Right atrium auricular region (tissue), 2 donors: ENCODE results near the gene C20orf96. TPM values are rescaled to one million over a fixed set of nuclear protein-coding genes. Genes with fewer than 3 reads are reported as not detected.

Experiments
- DNase-seq: peaks from one replicate; pipeline ENCODE4 v3.0.0-alpha.2; 2019; ENCODE audit warnings: low spot score
- H3K27ac ChIP-seq, 2 donors: fragments of 200-600 bp; sonication (generic); 1 replicate in 1 of 2; 2 replicates in 1 of 2; pipeline ENCODE4 v1.5.1; 2016 to 2019
- H3K27me3 ChIP-seq, 2 donors: fragments of 200-600 bp; sonication (generic); one replicate each; pipeline versions ENCODE4 v1.5.1 to v1.6.0; 2017 to 2019
- H3K36me3 ChIP-seq: fragments of 200-600 bp; sonication (generic); one replicate; pipeline ENCODE4 v1.5.1; 2016
- H3K4me1 ChIP-seq, 2 donors: fragments of 200-600 bp; sonication (generic); one replicate each; pipeline versions ENCODE4 v1.5.1 to v1.6.0; 2017 to 2019
- H3K4me3 ChIP-seq, 2 donors: fragments of 200-600 bp; sonication (generic); 1 replicate in 1 of 2; 2 replicates in 1 of 2; pipeline ENCODE4 v1.5.1; 2017 to 2019; ENCODE audit warnings: mild to moderate bottlenecking in 1 of 2, moderate library complexity in 1 of 2
- H3K9me3 ChIP-seq, 2 donors: fragments of 200-600 bp; sonication (generic); one replicate each; pipeline ENCODE4 v1.5.1; 2019
- CTCF ChIP-seq, 2 donors: fragments of 200-600 bp; sonication (generic); IDR thresholded peaks; one replicate each; pipeline ENCODE4 v1.5.1; 2019; ENCODE audit warnings: antibody characterized with exemption in 2 of 2
- total RNA-seq, 2 donors: library from RNA; depleted of rRNA; stranded (reverse); fragments of >200 nt; gene quantifications; one replicate each; pipeline ENCODE4 v1.1.0, GENCODE V29; 2016

Gene C20orf96
- total RNA-seq, 2 donors from 2014 or later, result 2.4 to 3.4 TPM

- TF ChIP-seq CTCF (IDR thresholded peaks at IDR 0.05), result peak; percentile 90 to 99
- H3K9me3 ChIP-seq, result no peaks in the 10 kb centered on the region
- DNase-seq, result peak; percentile 88
- H3K36me3 ChIP-seq, result no peaks in the 10 kb centered on the region
- no peak overlapping the region for H3K27ac ChIP-seq
- H3K4me3 ChIP-seq, result peak overlapping the region; percentile 40 to 51
- peaks cover 0 to 10% of the 10 kb centered on the region in 2 donors for H3K4me1 ChIP-seq
- no peaks in the 10 kb centered on the region for H3K27me3 ChIP-seq
Measured at GRCh38 chr20:266596-267562, 23.7 kb downstream of the C20orf96 start.

DNA sequence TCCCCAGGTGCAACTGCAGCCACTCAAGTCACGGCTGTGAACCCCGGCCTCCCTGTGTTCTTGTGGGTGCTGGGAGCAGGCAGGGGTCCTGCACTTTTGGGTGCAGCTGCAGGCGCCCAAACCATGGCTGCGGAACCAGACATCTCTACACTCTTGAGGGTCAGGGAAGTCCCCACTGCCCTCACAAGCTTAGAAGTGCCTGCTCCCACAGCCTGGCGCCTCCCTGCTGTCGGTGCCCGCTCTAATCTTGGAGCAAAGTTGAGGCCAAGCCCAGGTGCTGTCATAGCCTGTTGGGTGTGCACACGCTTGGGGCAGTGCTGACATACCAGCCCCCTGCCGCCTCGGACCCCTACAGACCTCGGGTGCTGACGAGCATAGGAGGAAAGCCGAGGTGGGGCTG lies 26.8 kb downstream of the C20orf96 start:
- TF ChIP-seq CTCF (IDR thresholded peaks at IDR 0.05), result no peak
- no peaks in the 10 kb centered on the region for H3K36me3 ChIP-seq
- no peak overlapping the region for H3K4me3 ChIP-seq
- peaks cover 0 to 10% of the 10 kb centered on the region in 2 donors for H3K4me1 ChIP-seq
- no peak overlapping the region for H3K27ac ChIP-seq
- no peaks in the 10 kb centered on the region for H3K27me3 ChIP-seq
- no peak for DNase-seq
- no peaks in the 10 kb centered on the region for H3K9me3 ChIP-seq

- no peak for DNase-seq
- no peaks in the 10 kb centered on the region for H3K9me3 ChIP-seq
- H3K27ac ChIP-seq, result no peak overlapping the region
- no peaks in the 10 kb centered on the region for H3K27me3 ChIP-seq
- TF ChIP-seq CTCF (IDR thresholded peaks at IDR 0.05), result no peak
- H3K4me3 ChIP-seq, result no peak overlapping the region
- H3K36me3 ChIP-seq, result no peaks in the 10 kb centered on the region
- H3K4me1 ChIP-seq, result no peaks in the 10 kb centered on the region
Measured at GRCh38 chr20:259981-260380, 30.6 kb downstream of the C20orf96 start.

- no peaks in the 10 kb centered on the region for H3K9me3 ChIP-seq
- DNase-seq, result peak; percentile 52
- no peaks in the 10 kb centered on the region for H3K4me1 ChIP-seq
- H3K36me3 ChIP-seq, result no peaks in the 10 kb centered on the region
- peak in 1 of 2 donors; percentile 31 for TF ChIP-seq CTCF (IDR thresholded peaks at IDR 0.05)
- no peak overlapping the region for H3K27ac ChIP-seq
- H3K4me3 ChIP-seq, result no peak overlapping the region
- H3K27me3 ChIP-seq, result no peaks in the 10 kb centered on the region
Measured at GRCh38 chr20:258963-259362, 31.6 kb downstream of the C20orf96 start.

GRCh38 chr20:258269-258858 lies 32.2 kb downstream of the C20orf96 start:
- TF ChIP-seq CTCF (IDR thresholded peaks at IDR 0.05), result no peak
- H3K4me1 ChIP-seq, result no peaks in the 10 kb centered on the region
- H3K27me3 ChIP-seq, result no peaks in the 10 kb centered on the region
- no peaks in the 10 kb centered on the region for H3K36me3 ChIP-seq
- H3K27ac ChIP-seq, result no peak overlapping the region
- no peaks in the 10 kb centered on the region for H3K9me3 ChIP-seq
- no peak for DNase-seq
- H3K4me3 ChIP-seq, result no peak overlapping the region
